DMS53 treated with DMSO at 0.1 percent for 48 hours (cell line): ENCODE results near the gene RNASE13.
"Not testable (repeated sequence)": the region's sequence is repeated elsewhere in the genome, so short reads cannot be mapped to it uniquely, and the experiment has no call there.

Experiments
- DNase-seq: peaks from one replicate; lab custom pipeline; 2025; ENCODE audit not compliant: unreplicated experiment; lab: John Stamatoyannopoulos, UW

RNASE13 gene

DNA sequence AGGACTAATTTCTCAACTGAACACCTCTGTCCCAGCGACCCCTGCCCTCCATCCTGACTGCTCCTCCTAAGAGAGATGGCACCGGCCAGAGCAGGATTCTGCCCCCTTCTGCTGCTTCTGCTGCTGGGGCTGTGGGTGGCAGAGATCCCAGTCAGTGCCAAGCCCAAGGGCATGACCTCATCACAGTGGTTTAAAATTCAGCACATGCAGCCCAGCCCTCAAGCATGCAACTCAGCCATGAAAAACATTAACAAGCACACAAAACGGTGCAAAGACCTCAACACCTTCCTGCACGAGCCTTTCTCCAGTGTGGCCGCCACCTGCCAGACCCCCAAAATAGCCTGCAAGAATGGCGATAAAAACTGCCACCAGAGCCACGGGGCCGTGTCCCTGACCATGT lies 8.3 kb upstream of the RNASE13 start:
- DNase-seq = no peak

DNA sequence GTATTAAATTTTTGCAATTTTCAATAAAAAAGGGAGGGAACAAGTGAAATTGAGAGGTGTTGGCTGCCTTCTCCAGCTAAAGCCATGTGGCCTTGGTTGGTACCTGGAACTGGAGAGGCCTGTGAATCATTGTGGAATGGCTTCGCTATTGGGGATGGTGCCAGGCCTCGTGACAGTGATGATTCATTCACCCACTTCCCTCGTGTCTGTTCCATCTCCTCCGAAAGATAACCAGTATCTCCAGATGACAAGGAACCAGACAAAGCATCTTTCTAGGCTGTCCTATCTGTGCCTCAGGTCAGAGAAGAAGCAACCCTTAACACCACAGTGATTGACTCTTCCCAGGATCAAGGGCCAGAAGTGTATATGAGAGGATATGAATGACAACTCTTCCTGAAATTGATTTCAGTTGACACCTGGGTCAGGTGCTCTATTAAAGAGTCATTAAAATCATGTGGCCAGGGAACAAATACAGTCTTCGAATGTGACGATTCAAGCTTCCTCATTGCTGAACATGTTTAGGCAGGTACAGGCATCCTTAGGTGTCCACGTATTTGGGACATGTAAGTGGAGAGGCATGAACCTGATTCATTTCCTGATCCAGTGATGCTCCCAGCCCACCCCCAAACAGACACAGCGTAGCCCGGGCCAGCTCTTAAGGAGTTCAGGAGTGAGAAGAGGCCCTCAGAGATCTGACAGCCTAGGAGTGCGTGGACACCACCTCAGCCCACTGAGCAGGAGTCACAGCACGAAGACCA lies 7.2 kb upstream of the RNASE13 start, which contains the start of gene RNASE7:
Gene RNASE7, plus strand, starts transcription at position 687 of the 758 bp plus-strand sequence. CDS start 631 bp downstream, outside the sequence.
- DNase-seq = no peak

DNA sequence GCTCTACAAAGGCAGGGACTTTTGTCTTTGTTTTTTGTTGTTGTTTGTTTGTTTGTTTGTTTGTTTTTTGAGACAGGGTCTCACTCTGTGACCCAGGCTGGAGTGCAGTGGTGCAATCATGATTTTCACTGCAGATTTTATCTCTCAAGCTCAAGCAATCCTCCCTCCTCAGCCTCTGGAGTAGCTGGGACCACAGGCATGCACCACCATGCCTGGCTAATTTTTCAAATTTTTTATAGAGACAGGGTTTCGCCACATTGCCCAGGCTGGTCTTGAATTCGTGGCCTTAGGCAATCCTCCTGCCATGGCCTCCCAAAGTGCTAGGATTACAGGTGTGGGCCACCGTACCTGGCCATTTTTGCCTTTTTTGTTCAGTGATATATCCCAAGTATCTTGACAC lies 6.3 kb upstream of the RNASE13 start:
- not testable (repeated sequence) for DNase-seq

DNA sequence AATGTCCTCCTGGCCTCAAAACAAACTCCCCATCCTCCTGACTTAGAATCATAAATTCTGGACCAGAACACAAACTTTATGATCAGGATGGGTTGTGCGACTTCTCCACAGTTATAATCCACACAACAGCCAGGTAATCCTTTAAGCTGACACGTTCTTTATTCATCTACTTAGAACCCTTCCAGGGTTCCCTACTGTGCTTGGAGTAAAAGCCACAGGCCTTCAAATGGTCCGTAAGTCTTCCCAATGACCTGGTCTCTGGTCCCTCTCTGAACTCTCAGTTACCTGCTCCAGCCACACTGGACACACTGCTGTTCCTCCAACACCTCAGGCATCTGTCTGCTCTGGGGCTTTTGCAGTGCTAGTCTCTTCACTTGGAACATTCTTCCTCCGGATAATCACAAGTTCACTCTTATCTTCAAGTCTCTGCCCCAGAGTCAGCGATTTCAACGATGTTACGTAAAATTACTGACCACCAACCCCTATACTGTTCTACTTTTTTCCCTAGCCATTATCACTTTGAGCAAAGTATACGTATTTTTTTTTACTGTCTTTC lies 5.8 kb upstream of the RNASE13 start:
- DNase-seq = no peak

DNA sequence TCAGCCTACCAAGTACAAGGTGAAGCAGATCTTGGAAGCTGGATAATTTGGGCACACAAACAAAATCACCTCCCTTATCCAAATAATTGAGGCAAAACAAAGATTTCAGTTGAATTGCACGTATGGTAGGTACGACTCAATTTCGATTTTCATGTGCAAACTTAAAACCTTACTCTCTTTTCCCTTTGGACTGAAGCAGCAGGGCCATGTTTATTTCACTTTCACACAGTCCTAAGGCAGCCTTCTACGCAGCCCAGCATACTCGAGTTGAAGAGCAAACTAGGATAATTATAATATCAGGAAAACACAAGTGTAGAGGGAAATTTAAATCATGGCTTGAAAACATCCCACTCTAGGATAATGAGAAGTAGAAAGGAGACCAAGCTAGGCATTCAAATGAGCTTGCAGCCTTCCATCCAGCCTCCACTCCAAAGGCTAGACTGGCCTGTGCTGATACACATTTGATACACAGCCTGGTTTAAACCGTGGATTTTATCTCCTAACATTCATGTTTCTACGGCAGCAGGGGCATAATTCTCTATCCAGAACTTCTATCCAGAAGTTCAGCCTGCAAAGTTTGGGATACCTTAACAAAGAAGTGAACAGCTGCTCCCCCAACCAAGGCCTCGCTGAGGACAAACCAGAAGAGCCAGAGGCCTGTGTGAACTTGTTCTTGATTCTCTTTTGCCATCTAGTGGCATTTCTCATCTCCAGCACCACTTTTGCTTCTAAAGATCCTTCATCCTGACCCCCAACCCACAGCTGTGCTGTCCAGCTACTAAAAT lies 5.2 kb upstream of the RNASE13 start:
- peak; percentile 6 for DNase-seq

DNA sequence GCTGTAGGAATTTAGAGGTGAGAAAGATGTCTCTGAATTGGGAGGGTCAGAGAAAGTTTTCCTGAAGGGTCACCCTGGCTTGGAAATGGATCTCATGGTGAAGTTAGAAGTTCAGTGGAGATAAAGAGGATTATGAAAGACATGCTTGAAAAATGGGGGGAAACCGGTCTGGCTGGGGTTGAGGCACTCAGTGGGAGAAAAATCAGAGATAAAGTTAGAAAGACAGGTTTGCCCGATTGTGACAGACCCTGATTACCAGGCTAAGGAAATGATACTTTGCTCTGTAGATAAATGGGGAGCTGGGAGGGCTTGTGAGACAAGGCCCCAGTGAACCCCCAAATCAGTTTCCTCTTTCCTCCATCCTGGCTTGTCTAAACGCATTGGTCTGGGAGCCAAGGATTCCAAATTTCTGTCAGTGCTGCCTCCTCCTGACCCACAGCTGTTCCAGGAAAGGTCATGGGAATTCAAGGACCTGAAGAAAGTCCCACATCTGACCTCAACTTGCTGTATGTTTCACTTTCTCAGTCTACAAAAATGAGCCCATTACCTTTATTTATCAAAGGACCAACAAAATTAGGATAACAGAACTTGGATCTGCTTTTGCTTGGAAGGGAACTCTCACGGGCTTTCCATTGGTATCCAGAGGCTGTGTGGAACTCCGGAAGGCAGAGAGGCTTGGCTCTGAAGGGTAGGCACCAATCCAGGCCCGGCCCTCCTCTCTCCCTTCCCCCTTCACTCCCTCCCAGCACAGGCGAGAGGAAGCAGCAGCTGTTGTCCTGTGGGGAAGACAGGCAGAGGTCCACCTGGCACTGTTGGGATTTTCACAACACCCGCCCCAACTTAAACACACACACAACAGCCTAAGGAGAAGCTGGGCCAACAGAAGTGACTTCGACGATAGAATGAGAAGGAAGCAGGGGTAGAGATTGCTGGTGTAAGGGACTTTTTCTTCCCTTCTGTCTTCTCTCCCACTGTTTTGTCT lies 4.1 kb upstream of the RNASE13 start:
- DNase-seq = peak; percentile 25

DNA sequence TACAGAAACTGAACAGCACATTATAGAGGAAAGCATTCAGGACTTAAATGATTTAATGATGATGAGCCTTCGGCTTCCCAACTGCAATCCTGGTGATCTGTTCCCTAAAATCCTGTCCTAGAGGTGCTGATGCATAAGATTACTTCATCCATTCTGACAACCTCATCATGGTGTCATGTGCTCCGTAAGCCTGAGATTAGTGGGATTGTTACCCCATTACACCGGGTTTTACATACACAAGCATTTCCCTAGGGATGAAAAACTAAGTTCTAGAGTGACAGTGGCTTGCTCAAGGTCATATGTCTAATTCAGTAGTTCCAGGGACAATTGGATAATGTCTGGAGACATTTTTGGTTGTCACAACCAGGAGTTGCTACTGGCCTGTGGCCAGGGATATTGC lies 2.5 kb upstream of the RNASE13 start:
- no peak for DNase-seq

DNA sequence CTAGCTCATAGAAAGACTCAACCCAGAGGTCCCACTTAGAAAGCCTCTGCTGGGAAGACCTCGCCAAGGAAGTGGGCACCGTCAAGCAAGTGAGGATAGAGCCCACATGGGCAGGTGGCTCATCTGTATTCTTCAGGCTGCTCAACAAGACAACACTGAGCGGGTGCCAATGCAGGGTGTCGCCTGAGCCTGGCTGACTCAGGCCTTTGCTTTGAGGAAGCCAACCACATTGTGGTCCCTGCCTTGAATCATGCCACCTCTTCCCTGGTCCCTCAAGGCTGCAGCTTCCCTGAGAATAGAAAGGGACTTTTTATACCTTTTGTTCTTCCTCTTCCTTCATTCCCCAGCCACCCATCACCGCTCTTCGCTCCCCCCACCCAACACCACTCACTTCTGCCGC lies 2.1 kb upstream of the RNASE13 start:
- no peak for DNase-seq

DNA sequence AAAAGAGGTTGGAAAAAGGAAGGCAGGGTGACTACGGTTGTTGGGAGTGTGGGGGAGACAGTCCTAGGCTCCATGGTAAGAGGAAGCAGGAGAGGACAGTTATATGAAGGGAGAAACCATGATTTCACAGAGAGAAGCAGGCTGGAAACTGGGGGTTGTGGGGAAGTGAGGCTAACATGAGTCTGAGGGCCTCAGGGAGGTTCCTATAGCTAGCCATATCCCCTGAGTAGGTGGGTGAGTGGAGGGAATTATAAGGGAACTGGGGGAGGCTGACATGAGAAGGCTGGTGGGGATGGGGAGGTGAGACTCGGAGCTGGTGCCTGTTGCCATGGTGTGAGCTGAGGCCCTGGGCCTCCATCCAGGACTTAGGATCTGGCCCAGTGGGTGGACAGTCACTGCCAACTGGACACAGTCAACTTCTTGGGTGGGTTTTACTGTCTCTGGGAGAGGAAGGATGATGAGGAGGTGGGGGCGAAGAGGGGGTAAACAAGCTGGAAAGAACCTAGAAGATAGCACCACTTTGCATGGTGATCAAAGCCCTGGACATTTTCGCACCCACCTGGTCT lies 1.4 kb downstream of the RNASE13 start:
- no peak for DNase-seq

DNA sequence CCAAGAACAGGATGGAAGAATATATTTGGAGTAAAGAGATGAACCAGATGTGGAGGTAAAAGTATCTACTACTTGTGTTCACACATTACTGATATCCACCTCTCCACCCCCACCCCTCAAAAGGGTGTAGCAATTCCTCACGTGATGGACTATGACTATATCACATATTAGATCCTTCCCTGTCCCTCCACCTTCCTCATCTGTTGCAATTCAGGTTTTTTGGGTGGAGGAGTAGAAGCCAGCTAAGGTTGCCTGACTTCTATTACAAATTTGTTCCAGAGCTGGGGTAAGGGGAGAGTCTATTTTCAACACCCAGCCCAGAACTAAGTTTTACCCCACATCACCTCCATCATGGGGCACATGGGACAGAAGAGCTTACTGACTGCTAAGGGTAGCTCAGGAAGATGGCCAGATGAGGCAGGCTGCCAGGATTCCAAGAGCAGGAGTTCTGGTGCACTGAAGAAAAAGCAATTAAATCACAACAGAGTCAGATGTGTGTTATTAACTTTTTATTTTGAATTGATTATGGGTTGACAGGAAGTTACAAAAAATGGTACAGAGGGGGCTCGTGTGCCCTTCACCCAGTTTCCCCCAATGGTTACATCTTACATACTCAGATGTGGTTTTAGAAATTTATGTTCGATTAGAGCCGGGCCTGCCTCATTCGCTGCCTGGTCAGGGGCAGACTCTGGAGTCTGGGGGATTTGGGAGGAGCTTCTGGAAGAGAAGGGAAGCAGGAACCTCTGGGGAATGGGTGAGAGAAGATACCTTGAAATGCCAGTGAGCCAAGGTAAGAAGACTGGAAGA lies 2.1 kb downstream of the RNASE13 start:
- DNase-seq = no peak

DNA sequence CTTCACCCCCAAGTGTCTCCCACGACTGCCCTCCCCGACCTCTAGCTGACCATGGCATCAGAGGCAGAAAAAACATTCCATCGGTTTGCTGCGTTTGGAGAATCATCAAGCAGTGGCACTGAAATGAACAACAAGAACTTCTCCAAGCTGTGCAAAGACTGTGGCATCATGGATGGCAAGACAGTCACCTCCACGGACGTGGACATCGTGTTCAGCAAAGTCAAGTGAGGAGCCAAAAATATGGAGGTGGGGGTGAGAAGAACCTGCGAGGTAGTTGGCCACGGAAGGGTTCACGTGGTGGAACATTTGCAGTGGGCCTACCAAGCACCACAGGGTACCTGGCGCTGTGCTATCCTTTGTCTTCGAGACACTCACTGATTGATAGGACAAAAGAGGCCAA lies 4.1 kb downstream of the RNASE13 start:
- no peak for DNase-seq

DNA sequence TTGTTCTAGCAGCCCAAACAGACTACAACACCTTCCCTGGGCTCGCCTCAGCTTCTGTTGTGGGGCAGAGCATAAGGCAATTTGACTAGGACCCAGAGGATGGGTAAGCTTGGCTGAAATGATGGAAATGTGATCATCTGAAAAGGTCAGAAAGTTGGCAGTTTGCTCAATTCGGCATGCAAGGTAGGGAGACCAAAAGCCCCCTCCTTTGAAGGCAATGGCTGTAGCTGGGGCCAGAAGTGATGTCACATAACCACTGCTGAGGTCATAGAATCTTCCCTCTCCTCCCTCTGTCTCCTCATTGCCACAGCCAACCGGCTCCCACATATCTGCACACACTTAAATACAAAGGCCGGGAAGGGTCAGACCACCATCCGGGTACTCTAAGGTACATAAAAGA lies 4.7 kb downstream of the RNASE13 start, which contains the start of gene TPPP2:
Gene TPPP2, plus strand, starts transcription at position 301 of the 400 bp plus-strand sequence. CDS start 365 bp downstream, outside the sequence.
- no peak for DNase-seq

DNA sequence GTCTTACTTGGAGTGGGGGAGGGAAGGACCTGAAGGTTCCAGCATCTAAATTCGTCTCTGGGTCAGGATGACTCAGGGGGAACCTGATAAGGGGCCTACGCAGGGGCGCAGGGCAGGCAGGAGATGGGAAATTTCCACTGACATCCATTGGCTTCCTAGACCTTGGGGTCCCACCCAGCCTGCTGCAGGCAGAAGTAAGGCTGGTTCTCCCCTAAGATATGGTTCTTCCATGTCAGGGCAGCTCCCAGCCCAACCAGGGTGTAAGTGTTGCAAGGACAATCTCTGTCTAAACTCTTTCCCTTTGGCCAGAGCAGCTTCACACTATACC lies 7.7 kb downstream of the RNASE13 start:
- DNase-seq = no peak

DNA sequence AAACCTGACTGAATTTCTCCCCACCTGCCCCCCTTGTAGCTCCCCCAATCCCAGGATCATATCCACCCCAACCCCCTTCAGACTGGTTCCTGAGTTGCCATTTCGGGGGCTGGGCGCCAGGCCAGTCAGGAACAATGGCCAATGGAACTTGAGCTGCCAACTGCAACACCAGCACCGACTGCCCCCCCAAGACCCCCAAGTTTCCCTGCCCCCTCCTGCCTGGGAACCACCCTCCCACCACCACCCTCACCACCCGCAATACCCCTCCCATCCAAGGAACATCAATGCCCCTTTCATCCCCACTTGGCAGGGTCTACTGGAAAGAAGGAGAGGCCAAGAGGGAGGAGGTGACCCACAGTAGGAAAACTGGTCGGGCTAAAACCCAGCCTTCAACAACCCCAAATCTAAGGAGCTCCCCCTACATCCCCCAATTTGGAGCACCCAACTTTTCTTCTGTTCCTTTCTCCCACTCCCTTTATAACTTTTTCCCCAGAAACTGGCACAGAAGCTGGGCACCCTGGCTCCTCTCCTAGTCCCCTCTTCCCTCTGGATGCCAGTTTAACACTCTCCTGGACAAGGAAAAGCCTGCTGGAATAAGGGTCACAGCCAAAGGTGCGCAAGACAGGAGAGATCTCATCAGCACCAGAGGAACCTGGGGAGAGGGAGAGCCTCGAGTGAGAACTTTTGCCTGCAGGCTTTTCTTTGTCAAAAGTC lies 8.2 kb downstream of the RNASE13 start:
- no peak for DNase-seq

DNA sequence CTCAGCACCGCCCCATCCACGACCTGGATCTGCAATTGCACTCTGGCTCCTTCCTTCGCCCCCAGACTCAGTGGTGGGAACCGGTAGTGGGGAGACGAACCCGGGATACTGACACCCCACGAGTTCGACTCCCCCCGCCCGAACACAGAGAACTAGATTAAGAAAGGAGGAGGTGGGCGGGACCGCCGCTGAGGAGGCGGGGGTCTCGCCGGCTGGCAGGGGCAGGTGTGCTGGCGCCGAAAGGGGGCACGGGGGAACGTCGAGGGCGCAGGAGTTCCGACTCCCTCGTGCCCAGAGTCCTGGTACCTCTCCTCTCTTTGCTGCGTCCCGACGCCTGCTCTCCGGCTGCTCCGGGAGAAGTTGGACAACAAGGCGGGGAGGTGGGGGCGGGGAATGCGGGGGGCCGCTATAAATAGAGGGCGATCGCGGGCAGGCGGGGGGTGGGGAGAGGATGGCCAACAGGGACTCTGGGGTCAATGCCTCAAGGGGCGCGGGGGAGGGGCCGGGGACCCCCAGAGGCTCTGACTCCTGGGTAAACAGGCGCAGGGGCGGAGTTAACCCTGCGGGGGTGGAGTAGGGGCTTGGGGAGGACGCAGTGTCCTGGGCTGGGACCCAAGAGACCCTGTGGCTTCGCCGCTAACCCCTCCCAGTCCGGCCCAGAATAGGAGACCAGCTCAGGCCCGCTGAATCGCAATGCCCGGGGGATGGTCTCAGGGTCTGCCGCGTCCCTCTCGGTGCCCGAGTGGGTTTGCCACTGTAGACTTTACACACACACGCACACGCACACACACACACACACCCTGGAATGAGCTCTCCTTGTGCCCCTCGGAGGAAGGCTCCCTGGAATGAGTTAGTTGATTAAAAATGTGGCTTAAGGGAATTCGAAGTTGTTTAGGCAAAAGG lies 9.0 kb downstream of the RNASE13 start:
- DNase-seq = no peak

DNA sequence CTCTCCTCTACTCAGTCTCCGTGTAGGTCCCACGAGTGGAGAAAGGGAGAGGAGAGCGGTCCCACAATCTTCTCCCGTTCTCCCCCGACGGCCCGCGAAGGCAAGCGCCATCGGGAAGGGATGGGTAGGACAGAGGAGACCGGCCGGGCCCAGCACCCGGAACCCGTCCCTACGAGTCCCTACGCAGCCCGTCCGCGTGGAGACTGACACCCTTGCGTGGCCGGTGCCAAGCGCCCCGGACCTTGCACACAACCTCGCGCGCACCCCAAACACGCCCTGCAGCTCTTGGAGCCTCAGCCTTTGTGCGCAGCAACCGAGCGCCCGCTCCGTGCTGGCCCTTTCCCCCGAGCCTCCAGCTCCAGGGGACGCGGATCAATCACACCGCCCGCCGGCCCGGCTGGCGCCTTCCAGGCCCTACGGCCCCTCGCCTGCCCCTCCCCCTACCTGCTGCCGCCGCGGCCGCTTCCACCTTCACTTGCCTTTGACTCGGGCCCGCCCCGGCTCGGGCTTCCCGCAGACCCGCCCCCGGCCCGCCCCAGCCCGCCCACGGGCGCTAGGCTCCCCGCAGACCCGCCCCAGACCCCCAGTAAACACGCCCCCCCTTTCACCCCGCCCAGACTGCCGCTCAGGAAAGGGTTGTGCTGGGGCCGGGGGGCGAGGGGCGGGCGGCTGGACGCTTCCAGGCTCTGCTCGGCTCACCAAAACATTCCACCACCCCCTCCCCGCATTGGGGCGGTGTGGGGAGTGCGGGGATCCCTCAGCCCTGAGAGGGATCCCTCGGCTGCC lies 9.8 kb downstream of the RNASE13 start, which contains the start of gene NDRG2:
Gene NDRG2, minus strand, starts transcription at position 477 of the 786 bp plus-strand sequence. CDS start 1,746 bp downstream, outside the sequence.
- DNase-seq = peak; percentile 10
